ENCODE data around the gene EVC2. TPM values are rescaled to one million over a fixed set of nuclear protein-coding genes. Genes with fewer than 3 reads are reported as not detected.
A peak's percentile ranks its signal among the peaks of the same experiment; 100 is the strongest.
"Not testable (repeated sequence)": the region's sequence is repeated elsewhere in the genome, so short reads cannot be mapped to it uniquely, and the experiment has no call there.

EVC2 gene
- total RNA-seq, 6 experiments from 2014 or later: 0.24 to 0.93 (median 0.53) TPM

GRCh38 chr4:5730993-5731990 is 22.9 kb upstream of the EVC2 start:
- Histone ChIP-seq H3K9me3 (no peaks in the 10 kb centered on the region), H3K27ac (no peak overlapping the region), H3K27me3 (no peaks in the 10 kb centered on the region), H3K36me3 (no peaks in the 10 kb centered on the region), H3K4me1 (no peaks in the 10 kb centered on the region), H3K4me3 (no peak overlapping the region)
- ATAC-seq: peak in 1 of 4 donors; percentile 53
- intact Hi-C loops (cut with DNase I): no loop called here
- WGBS (ENCODE audit: insufficient coverage, low coverage, low lambda C conversion rate, missing lambda C conversion rate): 69% methylated on average over 12 of the region's 30 CpGs
- peak in 1 of 3 donors; percentile 70 for DNase-seq
- TF ChIP-seq CTCF (IDR thresholded peaks at IDR 0.05): no peak
- no peak for TF ChIP-seq POLR2A (IDR thresholded peaks at IDR 0.05)

GRCh38 chr4:5730436-5730835 is 22.1 kb upstream of the EVC2 start:
- Histone ChIP-seq H3K36me3 (no peaks in the 10 kb centered on the region), H3K27me3 (no peaks in the 10 kb centered on the region), H3K27ac (no peak overlapping the region), H3K9me3 (no peaks in the 10 kb centered on the region), H3K4me1 (no peaks in the 10 kb centered on the region), H3K4me3 (no peak overlapping the region)
- no peak for ATAC-seq
- DNase-seq: no peak
- no peak for TF ChIP-seq CTCF (IDR thresholded peaks at IDR 0.05)
- no peak for TF ChIP-seq POLR2A (IDR thresholded peaks at IDR 0.05)
- 80% methylated on average over 1 of the region's 10 CpGs for WGBS (ENCODE audit: insufficient coverage, low coverage, low lambda C conversion rate, missing lambda C conversion rate)
- intact Hi-C loops (cut with DNase I): no loop called here

- H3K9me3 ChIP-seq; intact Hi-C loops (cut with DNase I); ATAC-seq; H3K4me3 ChIP-seq; H3K36me3 ChIP-seq; H3K27me3 ChIP-seq; DNase-seq; H3K4me1 ChIP-seq; H3K27ac ChIP-seq: not testable (repeated sequence)
- 33% methylated on average over 2 of the region's 2 CpGs for WGBS (ENCODE audit: insufficient coverage, low coverage, low lambda C conversion rate, missing lambda C conversion rate)
Measured at GRCh38 chr4:5728412-5728811, 20.1 kb upstream of the EVC2 start.

GRCh38 chr4:5724377-5724776 is 16.0 kb upstream of the EVC2 start:
- intact Hi-C loops (cut with DNase I): no loop called here
- H3K27ac ChIP-seq: no peak overlapping the region
- no peaks in the 10 kb centered on the region for H3K9me3 ChIP-seq
- H3K4me3 ChIP-seq: no peak overlapping the region
- no peaks in the 10 kb centered on the region for H3K4me1 ChIP-seq
- H3K27me3 ChIP-seq: no peaks in the 10 kb centered on the region
- DNase-seq: no peak
- ATAC-seq: no peak
- 81% methylated on average over 7 of the region's 7 CpGs for WGBS (ENCODE audit: insufficient coverage, low coverage, low lambda C conversion rate, missing lambda C conversion rate)
- TF ChIP-seq CTCF (IDR thresholded peaks at IDR 0.05): no peak
- no peak for TF ChIP-seq POLR2A (IDR thresholded peaks at IDR 0.05)
- H3K36me3 ChIP-seq: no peaks in the 10 kb centered on the region

GRCh38 chr4:5722328-5722727 is 14.0 kb upstream of the EVC2 start:
- 21% methylated on average over 4 of the region's 4 CpGs for WGBS (ENCODE audit: insufficient coverage, low coverage, low lambda C conversion rate, missing lambda C conversion rate)
- Histone ChIP-seq H3K36me3 (no peaks in the 10 kb centered on the region), H3K4me3 (no peak overlapping the region), H3K4me1 (no peaks in the 10 kb centered on the region), H3K27ac (no peak overlapping the region), H3K9me3 (no peaks in the 10 kb centered on the region), H3K27me3 (no peaks in the 10 kb centered on the region)
- ATAC-seq: peak; percentile 36 to 90 (median 80)
- intact Hi-C loops (cut with DNase I): no loop called here
- TF ChIP-seq POLR2A (IDR thresholded peaks at IDR 0.05) (no peak), CTCF (IDR thresholded peaks at IDR 0.05) (no peak)
- no peak for DNase-seq
